HFFc6 (cell line): ENCODE results near the gene RAB11FIP2. TPM values are rescaled to one million over a fixed set of nuclear protein-coding genes. Genes with fewer than 3 reads are reported as not detected.
"Not testable (repeated sequence)": the region's sequence is repeated elsewhere in the genome, so short reads cannot be mapped to it uniquely, and the experiment has no call there.

Experiments used
- DNase-seq: peaks from one replicate; pipeline ENCODE4 v3.0.0-alpha.2; 2018
- H3K27ac Mint-ChIP-seq: 2 replicates; pipeline ENCODE4 v1.8.0; 2020; ENCODE audit warnings: mild to moderate bottlenecking, mixed read lengths
- H3K27me3 Mint-ChIP-seq: 2 replicates; pipeline ENCODE4 v1.8.0; 2021; ENCODE audit warnings: mild to moderate bottlenecking, moderate library complexity, mixed read lengths; ENCODE audit not compliant: insufficient read depth
- H3K36me3 Mint-ChIP-seq: 2 replicates; pipeline ENCODE4 v1.8.0; 2021; ENCODE audit warnings: low read depth, mixed read lengths
- H3K4me1 Mint-ChIP-seq: 2 replicates; pipeline ENCODE4 v1.8.0; 2020; ENCODE audit warnings: low read depth, mixed read lengths
- H3K4me3 Mint-ChIP-seq: 2 replicates; pipeline ENCODE4 v1.8.0; 2020; ENCODE audit warnings: mild to moderate bottlenecking, moderate library complexity, mixed read lengths
- H3K9me3 Mint-ChIP-seq: 2 replicates; pipeline ENCODE4 v1.8.0; 2020; ENCODE audit warnings: mild to moderate bottlenecking, mixed read lengths
- CTCF ChIP-seq: fragments of 200-600 bp; sonication (generic); IDR thresholded peaks from 2 replicates; pipeline ENCODE4 v1.5.0; 2021; ENCODE audit warnings: antibody characterized with exemption, mild to moderate bottlenecking
- total RNA-seq, 6 experiments: library from RNA; stranded (reverse); fragmentation: NEBNext Ultra II Directional; extraction: Animal tissue kit (Norgen Biotek cat#: 25700); gene quantifications; 2 replicates in 1 of 6; 3 replicates in 5 of 6; pipeline ENCODE4 v1.2.3, GENCODE V29; 2021

The RAB11FIP2 gene
- total RNA-seq, 6 experiments from 2014 or later: 13.3 to 16.4 (median 16.2) TPM

GRCh38 chr10:118072840-118073239 is 26.1 kb upstream of the RAB11FIP2 start:
- Mint-ChIP-seq H3K36me3 (no peaks in the 10 kb centered on the region), H3K4me3 (no peak overlapping the region), H3K27me3 (no peaks in the 10 kb centered on the region), H3K4me1 (no peaks in the 10 kb centered on the region), H3K27ac (no peak overlapping the region), H3K9me3 (no peaks in the 10 kb centered on the region; the same call in 1 of the 2 replicates)
- no peak for DNase-seq
- TF ChIP-seq CTCF: no peak

- H3K4me3 Mint-ChIP-seq, H3K4me1 Mint-ChIP-seq, H3K27ac Mint-ChIP-seq, DNase-seq, H3K9me3 Mint-ChIP-seq, H3K36me3 Mint-ChIP-seq, H3K27me3 Mint-ChIP-seq: not testable (repeated sequence)
Measured at GRCh38 chr10:118067389-118067788, 20.6 kb upstream of the RAB11FIP2 start.

GRCh38 chr10:118062798-118063238 is 16.1 kb upstream of the RAB11FIP2 start:
- Mint-ChIP-seq H3K36me3 (no peaks in the 10 kb centered on the region), H3K27me3 (no peaks in the 10 kb centered on the region), H3K4me1 (no peaks in the 10 kb centered on the region), H3K27ac (no peak overlapping the region), H3K4me3 (no peak overlapping the region), H3K9me3 (no peaks in the 10 kb centered on the region)
- no peak for DNase-seq
- no peak for TF ChIP-seq CTCF

DNA sequence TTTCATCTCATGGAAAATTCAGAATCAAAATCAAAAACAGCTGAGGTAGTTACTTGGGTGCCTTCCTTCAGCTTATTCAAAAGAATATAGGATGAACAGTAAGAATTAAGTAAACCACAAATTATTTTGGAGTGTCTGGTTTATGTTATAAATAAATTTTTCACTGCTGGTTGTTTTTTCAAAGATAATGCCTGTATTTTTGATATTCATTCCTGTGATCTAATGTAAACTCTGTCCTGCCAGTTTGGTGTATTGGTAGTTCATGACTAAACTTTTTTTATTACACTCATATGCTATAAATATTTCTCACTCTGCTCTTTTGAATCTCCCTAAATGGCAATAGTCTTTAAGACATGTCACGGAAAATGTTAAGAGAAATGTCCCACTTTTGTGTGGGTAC is 11.6 kb upstream of the RAB11FIP2 start:
- Mint-ChIP-seq H3K36me3 (no peaks in the 10 kb centered on the region), H3K4me1 (no peaks in the 10 kb centered on the region), H3K27me3 (no peaks in the 10 kb centered on the region), H3K4me3 (no peak overlapping the region), H3K9me3 (no peaks in the 10 kb centered on the region), H3K27ac (no peak overlapping the region)
- DNase-seq: no peak
- TF ChIP-seq CTCF: no peak

DNA sequence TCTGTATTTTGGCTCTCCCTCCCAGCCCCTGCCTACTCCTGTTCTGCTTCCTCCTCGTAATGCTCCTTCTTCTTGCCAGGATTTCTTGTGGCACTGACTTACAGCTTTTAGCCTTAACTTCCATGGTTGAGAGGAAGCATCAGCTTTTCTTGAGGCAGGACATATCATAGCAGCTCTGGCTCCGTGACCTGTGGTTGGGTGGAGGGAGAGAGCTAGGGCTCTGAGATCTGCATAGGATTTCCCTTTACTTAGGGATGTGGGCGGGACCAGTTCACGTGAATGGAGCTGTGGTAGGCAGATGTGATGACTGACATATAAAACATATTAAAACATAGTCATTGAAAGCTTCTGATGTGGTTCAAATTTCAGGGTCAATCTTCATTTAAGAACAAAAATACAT is 10.6 kb upstream of the RAB11FIP2 start:
- no peak for TF ChIP-seq CTCF

GRCh38 chr10:118054383-118054782 is 7.6 kb upstream of the RAB11FIP2 start:
- H3K4me3 Mint-ChIP-seq: no peak overlapping the region
- no peak overlapping the region for H3K27ac Mint-ChIP-seq
- H3K4me1 Mint-ChIP-seq: no peaks in the 10 kb centered on the region
- H3K9me3 Mint-ChIP-seq: no peaks in the 10 kb centered on the region
- no peak for TF ChIP-seq CTCF
- DNase-seq: no peak
- H3K27me3 Mint-ChIP-seq: no peaks in the 10 kb centered on the region
- H3K36me3 Mint-ChIP-seq: no peaks in the 10 kb centered on the region

More for the DNA sequence above, 10.6 kb upstream of the RAB11FIP2 start:
- Mint-ChIP-seq H3K27ac (no peak overlapping the region), H3K36me3 (no peaks in the 10 kb centered on the region), H3K27me3 (no peaks in the 10 kb centered on the region), H3K4me3 (no peak overlapping the region), H3K9me3 (no peaks in the 10 kb centered on the region), H3K4me1 (no peaks in the 10 kb centered on the region)
- DNase-seq: no peak
